ENCODE data around the gene GPR17. TPM values are rescaled to one million over a fixed set of nuclear protein-coding genes. Genes with fewer than 3 reads are reported as not detected.

GPR17 gene
- total RNA-seq, 4 donors from 2014 or later = not detected

- no peaks in the 10 kb centered on the region for H3K9me3 ChIP-seq
- H3K4me1 ChIP-seq = peaks cover 4 to 58% (median 7%) of the 10 kb centered on the region in 3 donors
- no peaks in the 10 kb centered on the region for H3K36me3 ChIP-seq
- no peak for DNase-seq
- H3K27me3 ChIP-seq = peaks cover 0 to 4% (median 0%) of the 10 kb centered on the region in 4 donors
- peak overlapping the region in 1 of 4 donors; percentile 50 for H3K27ac ChIP-seq
- no peak for TF ChIP-seq POLR2A (IDR thresholded peaks at IDR 0.05)
- TF ChIP-seq, protein P1, sequence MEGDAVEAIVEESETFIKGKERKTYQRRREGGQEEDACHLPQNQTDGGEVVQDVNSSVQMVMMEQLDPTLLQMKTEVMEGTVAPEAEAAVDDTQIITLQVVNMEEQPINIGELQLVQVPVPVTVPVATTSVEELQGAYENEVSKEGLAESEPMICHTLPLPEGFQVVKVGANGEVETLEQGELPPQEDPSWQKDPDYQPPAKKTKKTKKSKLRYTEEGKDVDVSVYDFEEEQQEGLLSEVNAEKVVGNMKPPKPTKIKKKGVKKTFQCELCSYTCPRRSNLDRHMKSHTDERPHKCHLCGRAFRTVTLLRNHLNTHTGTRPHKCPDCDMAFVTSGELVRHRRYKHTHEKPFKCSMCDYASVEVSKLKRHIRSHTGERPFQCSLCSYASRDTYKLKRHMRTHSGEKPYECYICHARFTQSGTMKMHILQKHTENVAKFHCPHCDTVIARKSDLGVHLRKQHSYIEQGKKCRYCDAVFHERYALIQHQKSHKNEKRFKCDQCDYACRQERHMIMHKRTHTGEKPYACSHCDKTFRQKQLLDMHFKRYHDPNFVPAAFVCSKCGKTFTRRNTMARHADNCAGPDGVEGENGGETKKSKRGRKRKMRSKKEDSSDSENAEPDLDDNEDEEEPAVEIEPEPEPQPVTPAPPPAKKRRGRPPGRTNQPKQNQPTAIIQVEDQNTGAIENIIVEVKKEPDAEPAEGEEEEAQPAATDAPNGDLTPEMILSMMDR (IDR thresholded peaks at IDR 0.05) = no peak
- intact Hi-C loops (cut with DNase I) = no loop called here
- H3K4me3 ChIP-seq = no peak overlapping the region
Measured at GRCh38 chr2:127683056-127683455, 37.1 kb downstream of the GPR17 start.

- H3K27ac ChIP-seq = peak overlapping the region in 2 of 4 donors; percentile 42 to 50
- WGBS, 2 donors = 53 to 83% methylated on average over 8 to 11 of the region's 15 CpGs
- peaks cover 4 to 58% (median 7%) of the 10 kb centered on the region in 3 donors for H3K4me1 ChIP-seq
- H3K36me3 ChIP-seq = no peaks in the 10 kb centered on the region
- intact Hi-C loops (cut with DNase I) = no loop called here
- no peaks in the 10 kb centered on the region for H3K27me3 ChIP-seq
- H3K9me3 ChIP-seq = no peaks in the 10 kb centered on the region
- no peak for TF ChIP-seq POLR2A (IDR thresholded peaks at IDR 0.05)
- TF ChIP-seq, protein P1 (IDR thresholded peaks at IDR 0.05) = no peak
- no peak overlapping the region for H3K4me3 ChIP-seq
- no peak for DNase-seq
Measured at GRCh38 chr2:127683757-127684156, 37.8 kb downstream of the GPR17 start.

DNA sequence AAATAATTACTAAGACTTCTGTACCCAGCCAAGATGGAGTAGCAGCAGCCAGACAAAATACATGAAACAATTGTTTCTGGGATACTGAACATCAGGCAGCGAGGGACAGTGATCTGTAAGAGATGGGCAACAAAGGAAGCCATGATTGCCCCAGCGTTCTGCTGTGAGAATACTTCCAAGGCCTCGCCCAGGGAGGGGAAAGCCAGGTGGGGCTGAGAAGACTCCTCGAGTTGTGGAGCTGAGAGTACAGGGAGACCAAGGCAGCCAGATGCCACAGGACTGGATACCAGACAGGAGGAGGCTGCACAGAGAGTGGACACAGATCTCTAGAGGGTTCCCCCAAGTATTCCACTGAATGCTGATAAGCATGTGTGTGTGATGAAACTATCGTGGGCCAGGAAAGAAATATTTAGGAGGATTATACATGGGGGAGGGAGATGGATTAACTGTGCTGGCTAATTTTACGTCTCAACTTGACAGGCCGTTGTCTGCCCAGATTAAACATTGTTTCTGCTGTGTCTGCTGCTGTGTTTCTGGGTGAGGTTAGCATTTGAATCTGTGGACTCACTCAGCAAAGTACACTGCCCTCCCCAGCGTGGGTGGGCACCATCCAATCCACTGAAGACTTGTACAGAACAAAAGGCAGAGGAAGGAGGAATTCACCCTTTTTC, 39.6 kb downstream of the GPR17 start:
- no peak for DNase-seq
- peak overlapping the region in 3 of 4 donors; percentile 13 to 34 (median 32) for H3K27ac ChIP-seq

DNA sequence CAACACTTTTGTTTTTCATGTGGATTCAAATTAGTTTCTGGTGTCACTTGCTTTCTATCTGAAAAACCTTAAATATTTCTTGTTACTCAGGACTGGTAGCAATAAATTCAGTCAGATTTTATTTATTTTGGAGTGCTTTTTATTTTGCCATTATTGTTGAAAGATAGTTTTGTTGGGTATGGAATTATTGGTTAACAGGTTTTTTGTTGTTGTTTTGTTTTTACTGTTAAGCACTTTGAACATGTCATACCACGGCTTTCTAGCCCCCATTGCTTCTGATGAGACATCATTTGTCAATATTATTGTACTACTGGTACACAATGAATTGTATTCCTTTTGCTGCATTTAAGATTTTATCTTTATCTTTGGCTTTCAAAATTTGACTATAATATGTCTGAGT, 42.5 kb downstream of the GPR17 start:
- DNase-seq = no peak
- Histone ChIP-seq H3K4me3 (no peak overlapping the region), H3K27me3 (no peaks in the 10 kb centered on the region), H3K4me1 (peaks cover 0 to 24% (median 0%) of the 10 kb centered on the region in 3 donors), H3K9me3 (peaks cover 0 to 13% (median 12%) of the 10 kb centered on the region in 3 donors), H3K36me3 (no peaks in the 10 kb centered on the region), H3K27ac (no peak overlapping the region)
- WGBS, 2 donors = 64 to 70% methylated on average over 1 of the region's 1 CpG
- intact Hi-C loops (cut with DNase I) = no loop called here
- no peak for TF ChIP-seq POLR2A (IDR thresholded peaks at IDR 0.05)
- TF ChIP-seq, protein P1 (IDR thresholded peaks at IDR 0.05) = no peak

More for the DNA sequence above, 39.6 kb downstream of the GPR17 start:
- intact Hi-C loops (cut with DNase I) = no loop called here
- Histone ChIP-seq H3K27me3 (no peaks in the 10 kb centered on the region), H3K4me3 (no peak overlapping the region), H3K4me1 (peaks cover 4 to 51% (median 7%) of the 10 kb centered on the region in 3 donors), H3K9me3 (peaks cover 0 to 6% (median 6%) of the 10 kb centered on the region in 3 donors), H3K36me3 (no peaks in the 10 kb centered on the region)
- WGBS, 2 donors = 40 to 52% methylated on average over 8 of the region's 8 CpGs
- TF ChIP-seq, protein P1 (IDR thresholded peaks at IDR 0.05) = no peak
- TF ChIP-seq POLR2A (IDR thresholded peaks at IDR 0.05) = no peak

GRCh38 chr2:127690696-127691095, 44.7 kb downstream of the GPR17 start:
- Histone ChIP-seq H3K9me3 (peaks cover 0 to 13% (median 12%) of the 10 kb centered on the region in 3 donors), H3K36me3 (no peaks in the 10 kb centered on the region), H3K27ac (no peak overlapping the region), H3K4me3 (no peak overlapping the region), H3K27me3 (no peaks in the 10 kb centered on the region), H3K4me1 (peaks cover 0 to 17% (median 6%) of the 10 kb centered on the region in 3 donors)
- no peak for DNase-seq
- intact Hi-C loops (cut with DNase I) = no loop called here
- TF ChIP-seq POLR2A (IDR thresholded peaks at IDR 0.05) = no peak
- TF ChIP-seq, protein P1 (IDR thresholded peaks at IDR 0.05) = no peak
- WGBS, 2 donors = 80 to 88% methylated on average over 2 of the region's 2 CpGs

All from esophagus squamous epithelium (tissue), 5 donors.